ENCODE data around the gene RAD51B. TPM values are rescaled to one million over a fixed set of nuclear protein-coding genes. Genes with fewer than 3 reads are reported as not detected.

Gene RAD51B
- total RNA-seq, 1 experiment from 2014 or later: 16.7 TPM

GRCh38 chr14:68418174-68419118 lies 598.9 kb downstream of the RAD51B start:
- Histone ChIP-seq H3K23ac (ENCODE audit: insufficient read length, low read depth, low read length) (no peak overlapping the region), H3T11ph (ENCODE audit: low read length) (no peak overlapping the region), H3K79me1 (ENCODE audit: insufficient read depth, low read depth, low read length, poor library complexity, severe bottlenecking) (no peaks in the 10 kb centered on the region), H2BK5ac (ENCODE audit: insufficient read length, low read length) (no peak overlapping the region), H3K4me2 (ENCODE audit: insufficient read depth, insufficient read length, low read length) (no peak overlapping the region), H2BK120ac (ENCODE audit: low read depth, low read length, poor library complexity, severe bottlenecking) (no peak overlapping the region), H2BK15ac (ENCODE audit: low read depth, low read length) (no peak overlapping the region), H2BK20ac (ENCODE audit: low read depth, low read length, poor library complexity, severe bottlenecking) (no peak overlapping the region), H4K20me1 (ENCODE audit: control insufficient read depth, insufficient read depth, insufficient read length) (no peaks in the 10 kb centered on the region), H3K9me3 (ENCODE audit: control insufficient read depth, low read depth, low read length) (no peaks in the 10 kb centered on the region), H3K14ac (ENCODE audit: insufficient read depth, low read length) (no peak overlapping the region), H3K4ac (ENCODE audit: low read depth, low read length) (no peak overlapping the region), H3K4me1 (ENCODE audit: insufficient read depth, low read length) (no peaks in the 10 kb centered on the region; the same call in 1 of the 2 replicates), H4K5ac (ENCODE audit: insufficient read length, low read depth, low read length) (no peak overlapping the region), H2AK5ac (ENCODE audit: insufficient read length, low read length) (no peak overlapping the region), H3K9ac (ENCODE audit: extremely low read depth, insufficient read length, low read length) (no peak overlapping the region), H3K27ac (ENCODE audit: insufficient read length, low read depth, low read length) (no peak overlapping the region), H4K91ac (ENCODE audit: insufficient read length, low read depth, low read length) (no peak overlapping the region), H3K56ac (ENCODE audit: insufficient read length, low read depth, low read length) (no peak overlapping the region), H4K8ac (replicated peaks; ENCODE audit: insufficient read length, low read depth, low read length) (no peak overlapping the region), H2AFZ (ENCODE audit: low read length) (no peak overlapping the region), H3K27me3 (ENCODE audit: insufficient read depth, low read length) (no peaks in the 10 kb centered on the region), H2BK12ac (ENCODE audit: insufficient read length, low read depth, low read length) (no peak overlapping the region), H3K18ac (ENCODE audit: insufficient read length, low read depth, low read length) (no peak overlapping the region), H3K79me2 (ENCODE audit: insufficient read depth, low read length) (no peaks in the 10 kb centered on the region), H3K23me2 (ENCODE audit: insufficient read length, low read depth, low read length, poor library complexity, severe bottlenecking) (no peaks in the 10 kb centered on the region)
- H3K4me3 Mint-ChIP-seq: no peak overlapping the region
- no peak for TF ChIP-seq CTCF (conservative IDR thresholded peaks at IDR 0.05)
- DNase-seq: no peak
- H3K27ac Mint-ChIP-seq: 0 out of 7 replicates have a peak overlapping the region, but pooled peaks of 1 of the 3 experiments have one; percentile 6
- H3K9me3 Mint-ChIP-seq: no peaks in the 10 kb centered on the region
- no CpG with 5 or more reads among the region's 3 CpGs for WGBS (ENCODE audit: extremely low coverage, insufficient read length, low lambda C conversion rate)
- peaks cover 2% of the 10 kb centered on the region for H3K27me3 Mint-ChIP-seq (ENCODE audit: low read depth)
- peaks cover 26 to 33% of the 10 kb centered on the region in 2 experiments for H3K4me1 Mint-ChIP-seq
- H3K36me3 Mint-ChIP-seq (ENCODE audit: insufficient read depth in 1 of 3, low read depth in 3 of 3): no peaks in the 10 kb centered on the region
